H1 (cell line): ENCODE data around the gene SLC6A20. TPM values are rescaled to one million over a fixed set of nuclear protein-coding genes. Genes with fewer than 3 reads are reported as not detected.

Source experiments
- CTCF ChIA-PET: fragments of 300-600 bp; sonication (Branson Sonifier 250); formaldehyde crosslinking; loops from one replicate; lab custom pipeline; 2021; ENCODE audit not compliant: partially characterized antibody; lab: Charles Lee
- POLR2A ChIA-PET: fragments of 300-600 bp; sonication (Branson Sonifier 250); formaldehyde crosslinking; loops from one replicate; lab custom pipeline; 2021; ENCODE audit warnings: inconsistent platforms; ENCODE audit not compliant: partially characterized antibody; lab: Charles Lee
- DNase-seq, 2 experiments: peaks; one replicate each; pipeline versions ENCODE4 v3.0.0 to v3.0.0-alpha.2; 2010 to 2022; ENCODE audit warnings: low spot score in 2 of 2, low read depth in 1 of 2, mixed read lengths in 1 of 2
- FAIRE-seq: peaks from 2 replicates; lab custom pipeline; 2011; peaks lifted over from hg19 to GRCh38; lab: Jason Lieb, UNC
- H2AFZ ChIP-seq: 2 replicates; pipeline ENCODE4 v1.8.1; 2012; ENCODE audit warnings: low read length, inconsistent platforms
- H2AK5ac ChIP-seq: 2 replicates; pipeline ENCODE4 v1.6.1; 2013; ENCODE audit warnings: low read depth, low read length
- H2BK120ac ChIP-seq: replicated peaks from 2 replicates; pipeline ENCODE3; 2013; ENCODE audit warnings: low read depth, low read length, inconsistent platforms
- H2BK12ac ChIP-seq: 2 replicates; pipeline ENCODE4 v1.6.1; 2013; ENCODE audit warnings: low read depth, low read length
- H2BK15ac ChIP-seq: 2 replicates; pipeline ENCODE4 v1.6.1; 2013; ENCODE audit warnings: low read length
- H2BK20ac ChIP-seq: 2 replicates; pipeline ENCODE4 v1.6.1; 2013; ENCODE audit warnings: low read length
- H2BK5ac ChIP-seq: 2 replicates; pipeline ENCODE4 v1.6.1; 2013; ENCODE audit warnings: low read depth, low read length
- H3K14ac ChIP-seq: 2 replicates; pipeline ENCODE4 v1.6.1; 2013; ENCODE audit warnings: inconsistent platforms; ENCODE audit not compliant: insufficient read length
- H3K18ac ChIP-seq: 2 replicates; pipeline ENCODE4 v1.6.1; 2013; ENCODE audit warnings: low read length; ENCODE audit errors: extremely low read depth
- H3K23ac ChIP-seq: 2 replicates; pipeline ENCODE4 v1.6.1; 2013; ENCODE audit warnings: inconsistent platforms; ENCODE audit not compliant: insufficient read length
- H3K23me2 ChIP-seq: 2 replicates; pipeline ENCODE4 v1.6.1; 2013; ENCODE audit warnings: low read depth, low read length
- H3K27ac ChIP-seq: 2 replicates; pipeline ENCODE4 v1.6.1; 2011; ENCODE audit warnings: low read depth, low read length, inconsistent platforms
- H3K27me3 ChIP-seq, 4 experiments: replicated peaks in 1 of 4; 1 replicate in 1 of 4; 2 replicates in 3 of 4; pipeline versions ENCODE4 v1.6.1 to v1.8.1; 2011 to 2013; ENCODE audit warnings: low read length in 3 of 4, mild to moderate bottlenecking in 3 of 4, inconsistent platforms in 2 of 4, mixed read lengths in 2 of 4, moderate library complexity in 1 of 4; ENCODE audit not compliant: control insufficient read depth in 3 of 4, insufficient read depth in 3 of 4; ENCODE audit errors: extremely low read depth in 1 of 4
- H3K36me3 ChIP-seq, 4 experiments: 2 replicates each; pipeline versions ENCODE4 v1.6.1 to v1.8.1; 2011 to 2013; ENCODE audit warnings: mild to moderate bottlenecking in 4 of 4, low read length in 3 of 4, moderate library complexity in 2 of 4, control low read depth in 1 of 4, inconsistent platforms in 1 of 4; ENCODE audit not compliant: insufficient read depth in 4 of 4, control insufficient read depth in 2 of 4
- H3K4ac ChIP-seq: replicated peaks from 2 replicates; pipeline ENCODE3; 2013; ENCODE audit warnings: low read length, low read depth, mixed read lengths, inconsistent platforms; ENCODE audit not compliant: insufficient read length
- H3K4me1 ChIP-seq, 4 experiments: replicated peaks in 1 of 4; 1 replicate in 1 of 4; 2 replicates in 3 of 4; pipeline versions ENCODE4 v1.6.1 to v1.8.1; 2011 to 2013; ENCODE audit warnings: low read length in 3 of 4, inconsistent platforms in 2 of 4, mixed read lengths in 1 of 4; ENCODE audit not compliant: insufficient read depth in 4 of 4, control insufficient read depth in 3 of 4
- H3K4me2 ChIP-seq, 2 experiments: 2 replicates each; pipeline versions ENCODE4 v1.6.1 to v1.8.1; 2011 to 2013; ENCODE audit warnings: low read depth in 2 of 2, low read length in 2 of 2, control low read depth in 1 of 2, inconsistent platforms in 1 of 2, mild to moderate bottlenecking in 1 of 2; ENCODE audit not compliant: insufficient read depth in 1 of 2
- H3K4me3 ChIP-seq, 4 experiments: fragments of 200-600, 300-600 bp in 1 of 4; sonication (generic), shearing (Covaris generic), sonication (Bioruptor Twin) in 1 of 4; 2 replicates each; pipeline versions ENCODE4 v1.5.1 to v1.8.1; 2011 to 2016; ENCODE audit warnings: low read length in 4 of 4, low read depth in 3 of 4, control low read depth in 2 of 4, inconsistent platforms in 2 of 4, mild to moderate bottlenecking in 2 of 4, mixed read lengths in 1 of 4, moderate library complexity in 1 of 4; ENCODE audit not compliant: insufficient read depth in 2 of 4; ENCODE audit errors: extremely low read depth in 1 of 4
- H3K56ac ChIP-seq: replicated peaks from 2 replicates; pipeline ENCODE3; 2013; ENCODE audit warnings: low read depth, mild to moderate bottlenecking, mixed read lengths, low read length, inconsistent platforms; ENCODE audit not compliant: insufficient read length
- H3K79me1 ChIP-seq: 2 replicates; pipeline ENCODE4 v1.6.1; 2013; ENCODE audit warnings: low read depth, low read length, control low read depth
- H3K79me2 ChIP-seq, 2 experiments: 2 replicates each; pipeline versions ENCODE4 v1.6.1 to v1.8.1; 2012 to 2013; ENCODE audit warnings: low read length in 2 of 2, mild to moderate bottlenecking in 2 of 2, inconsistent platforms in 1 of 2; ENCODE audit not compliant: insufficient read depth in 2 of 2, control insufficient read depth in 1 of 2
- H3K9ac ChIP-seq, 4 experiments: replicated peaks in 1 of 4; 1 replicate in 1 of 4; 2 replicates in 3 of 4; pipeline versions ENCODE4 v1.6.1 to v1.8.1; 2011 to 2013; ENCODE audit warnings: low read depth in 3 of 4, low read length in 3 of 4, control low read depth in 2 of 4, mild to moderate bottlenecking in 2 of 4, moderate library complexity in 2 of 4, inconsistent platforms in 1 of 4; ENCODE audit errors: extremely low read depth in 1 of 4
- H3K9me3 ChIP-seq, 2 experiments: 2 replicates each; pipeline versions ENCODE4 v1.6.1 to v1.8.1; 2012 to 2013; ENCODE audit warnings: mild to moderate bottlenecking in 2 of 2, moderate library complexity in 2 of 2, control low read depth in 1 of 2, inconsistent platforms in 1 of 2, low read depth in 1 of 2, low read length in 1 of 2, mixed read lengths in 1 of 2; ENCODE audit not compliant: insufficient read depth in 2 of 2
- H4K20me1 ChIP-seq, 2 experiments: replicated peaks in 1 of 2; 2 replicates each; pipeline versions ENCODE3 to v1.8.1; 2011 to 2013; ENCODE audit warnings: inconsistent platforms in 2 of 2, low read length in 2 of 2, mild to moderate bottlenecking in 1 of 2; ENCODE audit not compliant: insufficient read depth in 2 of 2, control insufficient read depth in 1 of 2
- H4K5ac ChIP-seq: 2 replicates; pipeline ENCODE4 v1.6.1; 2013; ENCODE audit warnings: low read length, low read depth, mixed read lengths, inconsistent platforms; ENCODE audit not compliant: insufficient read length
- H4K8ac ChIP-seq: 2 replicates; pipeline ENCODE4 v1.8.0; 2013; ENCODE audit warnings: mild to moderate bottlenecking, moderate library complexity, low read length, inconsistent platforms; ENCODE audit not compliant: insufficient read depth; ENCODE audit errors: extremely low read depth
- H4K91ac ChIP-seq: replicated peaks from 2 replicates; pipeline ENCODE3; 2013; ENCODE audit warnings: low read length, mixed read lengths, inconsistent platforms; ENCODE audit not compliant: insufficient read length
- E2F6 ChIP-seq: IDR thresholded peaks from 2 replicates; pipeline ENCODE4 v1.6.1; 2012; ENCODE audit warnings: inconsistent platforms
- EP300 ChIP-seq, 2 experiments: IDR thresholded peaks; 1 replicate in 1 of 2; 2 replicates in 1 of 2; pipeline ENCODE4 v1.6.1; 2011 to 2012; ENCODE audit warnings: low read depth in 2 of 2, low read length in 2 of 2, mild to moderate bottlenecking in 2 of 2, borderline replicate concordance in 1 of 2, inconsistent platforms in 1 of 2, moderate library complexity in 1 of 2
- EZH2 ChIP-seq: fragments of 200-600 bp; sonication (generic); IDR thresholded peaks from 2 replicates; pipeline ENCODE4 v1.7.1; 2012; ENCODE audit warnings: low read depth, mild to moderate bottlenecking, moderate library complexity, low read length, inconsistent platforms; ENCODE audit not compliant: severe bottlenecking
- FOSL1 ChIP-seq: IDR thresholded peaks from 2 replicates; pipeline ENCODE4 v1.6.1; 2011; ENCODE audit warnings: mild to moderate bottlenecking, low read depth, low read length, moderate library complexity; ENCODE audit not compliant: insufficient read depth
- JUN ChIP-seq: IDR thresholded peaks from 2 replicates; pipeline ENCODE4 v1.6.1; 2011; ENCODE audit warnings: low read depth, mild to moderate bottlenecking, improper control_type of control experiment, low read length
- RXRA ChIP-seq: IDR thresholded peaks from 2 replicates; pipeline ENCODE4 v1.6.1; 2011; ENCODE audit warnings: low read depth, mild to moderate bottlenecking, low read length, moderate library complexity; ENCODE audit not compliant: insufficient read depth
- SIN3A ChIP-seq, 2 experiments: IDR thresholded peaks in 1 of 2; conservative IDR thresholded peaks in 1 of 2; 2 replicates each; pipeline ENCODE4 v1.6.1; 2011 to 2012; ENCODE audit warnings: low read length in 2 of 2, improper control_type of control experiment in 1 of 2, low read depth in 1 of 2, mild to moderate bottlenecking in 1 of 2
- SP1 ChIP-seq: IDR thresholded peaks from 2 replicates; pipeline ENCODE4 v1.6.1; 2011; ENCODE audit warnings: low read depth, low read length
- SP4 ChIP-seq: IDR thresholded peaks from 2 replicates; pipeline ENCODE4 v1.6.1; 2012; ENCODE audit warnings: low read length, inconsistent platforms
- TAF7 ChIP-seq: optimal IDR thresholded peaks from 2 replicates; pipeline ENCODE3; 2011; ENCODE audit warnings: low read depth, mild to moderate bottlenecking, inconsistent platforms, low read length, moderate library complexity, borderline replicate concordance
- USF2 ChIP-seq: IDR thresholded peaks from 2 replicates; pipeline ENCODE4 v1.6.1; 2011; ENCODE audit warnings: low read length, improper control_type of control experiment
- WGBS, 2 experiments: shearing (Covaris generic) in 1 of 2; methylation state at CpG; one replicate each; pipeline versions ENCODE4 v1.1.6 to v1.1.7; 2013 to 2015; ENCODE audit warnings: low lambda C conversion rate in 2 of 2, mixed read lengths in 2 of 2, inconsistent platforms in 1 of 2, low coverage in 1 of 2, missing lambda C conversion rate in 1 of 2; ENCODE audit not compliant: insufficient replicate concordance in 2 of 2, insufficient coverage in 1 of 2, insufficient read length in 1 of 2; ENCODE audit errors: extremely low coverage in 1 of 2, missing lambda C conversion rate in 1 of 2; 5-methylcytosine and 5-hydroxymethylcytosine counted together
- polyA plus RNA-seq, 7 experiments: library from polyadenylated mRNA; depleted of rRNA in 3 of 7; stranded (reverse) in 5 of 7; unstranded in 2 of 7; fragments of >200 nt in 5 of 7; fragments of 200-250 nt in 2 of 7; gene quantifications; 1 replicate in 5 of 7; 2 replicates in 1 of 7; 4 replicates in 1 of 7; pipeline versions ENCODE4 v1.2.1 to v1.2.3, GENCODE V29; 2011 to 2013; ENCODE audit warnings: missing spikeins in 2 of 7, mixed read lengths in 2 of 7
- total RNA-seq: library from RNA; stranded (reverse); fragmentation: NEBNext Ultra II Directional; extraction: Animal tissue kit (Norgen Biotek cat#: 25700); gene quantifications from 2 replicates; pipeline ENCODE4 v1.2.1, GENCODE V29; 2021

Gene SLC6A20
- total and polyA plus RNA-seq, 2 of the 8 experiments (the other 6 are each of a cell fraction or from before 2014, with no cell fraction given) = 0.05 TPM; not detected in 1

DNA sequence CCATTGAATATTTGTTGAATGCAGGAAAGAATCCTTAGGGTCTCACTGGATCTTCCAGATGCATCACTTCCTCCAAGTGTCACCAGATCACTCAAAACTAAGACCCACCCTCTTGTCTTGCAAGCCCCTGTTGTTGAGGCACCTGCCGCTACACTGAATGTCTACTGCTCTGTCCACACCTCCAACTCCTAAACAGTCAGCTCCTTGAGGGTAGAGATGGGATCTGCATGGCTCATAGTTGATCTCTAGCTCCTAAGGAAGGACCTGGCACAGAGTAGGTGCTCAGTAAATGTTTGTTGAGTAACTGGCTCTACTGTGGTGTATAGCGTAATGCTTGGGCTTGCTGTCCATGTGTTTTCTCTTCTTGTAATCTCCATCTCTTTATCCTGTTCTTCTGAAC lies 8.8 kb downstream of the SLC6A20 start:
- Histone ChIP-seq H3K4me1 (no peaks in the 10 kb centered on the region; a peak in 1 of 7 replicates), H3K23ac (no peak overlapping the region), H4K91ac (no peak overlapping the region), H3K27me3 (0 out of 7 replicates have a peak, but pooled peaks cover 0 to 1% (median 0%) of the 10 kb centered on the region in 4 experiments), H3K4me3 (no peak overlapping the region), H2BK20ac (no peak overlapping the region), H3K14ac (no peak overlapping the region), H2BK15ac (no peak overlapping the region), H4K20me1 (no peaks in the 10 kb centered on the region), H4K5ac (no peak overlapping the region), H3K18ac (no peak overlapping the region), H3K79me2 (no peaks in the 10 kb centered on the region), H2AFZ (no peak overlapping the region), H2BK5ac (no peak overlapping the region), H3K9me3 (0 out of 4 replicates have a peak, but pooled peaks cover 0 to 3% of the 10 kb centered on the region in 2 experiments), H3K4me2 (no peak overlapping the region), H2AK5ac (no peak overlapping the region), H4K8ac (no peak overlapping the region), H3K56ac (no peak overlapping the region), H3K23me2 (no peaks in the 10 kb centered on the region), H3K36me3 (no peaks in the 10 kb centered on the region), H2BK12ac (no peak overlapping the region), H3K27ac (no peak overlapping the region), H3K9ac (no peak overlapping the region), H3K79me1 (no peaks in the 10 kb centered on the region), H3K4ac (no peak overlapping the region), H2BK120ac (no peak overlapping the region)
- CTCF ChIA-PET = interaction anchor here (1.3 kb wide), 1 partner anchor 13 kb away, joined by 3 read pairs; no protein-coding TSS in a partner anchor
- POLR2A ChIA-PET = no interaction called here
- FAIRE-seq (no peak), DNase-seq (no peak)
- WGBS, 2 experiments = 95% methylated on average over 2 of the region's 2 CpGs; no CpG with 5 or more reads in 1 of the 2 experiments
- no peak for TF ChIP-seq SP4
- TF ChIP-seq USF2 = no peak
- TF ChIP-seq EP300 (IDR thresholded peaks at IDR 0.05; ENCODE audit: borderline replicate concordance in 1 of 2, low read depth in 2 of 2, low read length in 2 of 2) = no peak
- TF ChIP-seq FOSL1 = no peak
- no peak for TF ChIP-seq SIN3A (conservative IDR thresholded peaks at IDR 0.05 in 1 of 2, IDR thresholded peaks at IDR 0.05 in 1 of 2; ENCODE audit: low read depth in 1 of 2, low read length in 2 of 2)
- TF ChIP-seq E2F6 = no peak
- TF ChIP-seq EZH2 = no peak
- TF ChIP-seq TAF7 = no peak
- no peak for TF ChIP-seq JUN
- no peak for TF ChIP-seq RXRA
- TF ChIP-seq SP1 = no peak
